Neural progenitor cell (in vitro differentiated cells): ENCODE data around the gene KRT77. TPM values are rescaled to one million over a fixed set of nuclear protein-coding genes. Genes with fewer than 3 reads are reported as not detected.

Source experiments
- DNase-seq: peaks from one replicate; pipeline ENCODE4 v3.0.0-alpha.2; 2016; ENCODE audit warnings: low spot score
- H2AFZ ChIP-seq: fragments of 200-600 bp; sonication (generic); replicated peaks from 2 replicates; pipeline ENCODE4 v1.6.1; 2016; ENCODE audit warnings: antibody characterized with exemption
- H3F3A ChIP-seq: fragments of 200-600 bp; sonication (generic); 2 replicates; pipeline ENCODE4 v1.6.1; 2016; ENCODE audit warnings: antibody characterized with exemption, low read depth
- H3K27ac ChIP-seq: fragments of 200-600 bp; sonication (generic); 2 replicates; pipeline ENCODE4 v1.5.1; 2016; ENCODE audit warnings: mild to moderate bottlenecking
- H3K27me3 ChIP-seq: fragments of 200-600 bp; sonication (generic); 2 replicates; pipeline ENCODE4 v1.6.1; 2016; ENCODE audit warnings: mild to moderate bottlenecking, moderate library complexity
- H3K36me3 ChIP-seq: fragments of 200-600 bp; sonication (generic); 2 replicates; pipeline ENCODE4 v1.5.1; 2016
- H3K4me1 ChIP-seq: fragments of 200-600 bp; sonication (generic); 2 replicates; pipeline ENCODE4 v1.6.1; 2016; ENCODE audit warnings: mixed run types
- H3K4me2 ChIP-seq: fragments of 200-600 bp; sonication (generic); 2 replicates; pipeline ENCODE4 v1.6.1; 2016
- H3K4me3 ChIP-seq: fragments of 200-600 bp; sonication (generic); 2 replicates; pipeline ENCODE4 v1.5.1; 2016
- H3K79me2 ChIP-seq: fragments of 200-600 bp; sonication (generic); 2 replicates; pipeline ENCODE4 v1.6.1; 2016; ENCODE audit warnings: low read depth
- H3K9ac ChIP-seq: fragments of 200-600 bp; sonication (generic); 2 replicates; pipeline ENCODE4 v1.6.1; 2016
- H3K9me3 ChIP-seq: fragments of 200-600 bp; sonication (generic); 2 replicates; pipeline ENCODE4 v1.5.1; 2016; ENCODE audit warnings: low read depth
- H4K20me1 ChIP-seq: fragments of 200-600 bp; sonication (generic); 2 replicates; pipeline ENCODE4 v1.6.1; 2016; ENCODE audit warnings: low read depth
- H3K27ac Mint-ChIP-seq: 3 replicates; pipeline ENCODE4 v1.8.0; 2021; ENCODE audit warnings: mixed read lengths
- H3K27me3 Mint-ChIP-seq: 2 replicates; pipeline ENCODE4 v1.8.0; 2022; ENCODE audit warnings: low read depth, mild to moderate bottlenecking, inconsistent platforms, moderate library complexity, mixed read lengths; ENCODE audit not compliant: insufficient read depth
- H3K36me3 Mint-ChIP-seq: 3 replicates; pipeline ENCODE4 v1.8.0; 2021; ENCODE audit warnings: mixed read lengths
- H3K4me1 Mint-ChIP-seq: 3 replicates; pipeline ENCODE4 v1.8.0; 2021; ENCODE audit warnings: mixed read lengths
- H3K4me3 Mint-ChIP-seq: 3 replicates; pipeline ENCODE4 v1.8.0; 2021; ENCODE audit warnings: mild to moderate bottlenecking, moderate library complexity, mixed read lengths
- H3K9me3 Mint-ChIP-seq: 3 replicates; pipeline ENCODE4 v1.8.0; 2020; ENCODE audit warnings: mixed read lengths
- CTCF ChIP-seq: fragments of 200-600 bp; sonication (generic); IDR thresholded peaks from 2 replicates; pipeline ENCODE4 v1.5.1; 2017; ENCODE audit warnings: antibody characterized with exemption, mild to moderate bottlenecking
- EZH2 ChIP-seq: fragments of 200-600 bp; sonication (generic); IDR thresholded peaks from 2 replicates; pipeline ENCODE4 v1.6.1; 2017; ENCODE audit warnings: antibody characterized with exemption, mild to moderate bottlenecking, moderate library complexity
- EZH2phosphoT487 ChIP-seq: fragments of 200-600 bp; sonication (generic); IDR thresholded peaks from 2 replicates; pipeline ENCODE4 v1.6.1; 2017; ENCODE audit warnings: antibody characterized with exemption
- total RNA-seq: library from RNA; depleted of rRNA; stranded (reverse); fragments of >200 nt; gene quantifications from 2 replicates; pipeline ENCODE4 v1.2.3, GENCODE V29; 2015; ENCODE audit warnings: low replicate concordance

KRT77 gene
- total RNA-seq, 1 donor from 2014 or later: 0.47 TPM

- H3K9ac ChIP-seq: no peak overlapping the region
- H3F3A ChIP-seq: no peaks in the 10 kb centered on the region
- H3K79me2 ChIP-seq: no peaks in the 10 kb centered on the region
- H3K27ac Mint-ChIP-seq: no peak overlapping the region
- no peak overlapping the region for H2AFZ ChIP-seq
- TF ChIP-seq EZH2: no peak
- TF ChIP-seq CTCF: no peak
- TF ChIP-seq EZH2phosphoT487: no peak
- H3K9me3 ChIP-seq: no peaks in the 10 kb centered on the region
- no peaks in the 10 kb centered on the region for H3K36me3 ChIP-seq
- H3K36me3 Mint-ChIP-seq: no peaks in the 10 kb centered on the region
- H3K4me3 ChIP-seq: no peak overlapping the region
- no peak overlapping the region for H3K4me3 Mint-ChIP-seq
- peaks cover 10% of the 10 kb centered on the region for H3K27me3 Mint-ChIP-seq
- no peaks in the 10 kb centered on the region for H4K20me1 ChIP-seq
- no peaks in the 10 kb centered on the region for H3K27me3 ChIP-seq
- H3K4me2 ChIP-seq: no peak overlapping the region
- H3K27ac ChIP-seq: no peak overlapping the region
- H3K4me1 Mint-ChIP-seq: no peaks in the 10 kb centered on the region
- no peaks in the 10 kb centered on the region for H3K9me3 Mint-ChIP-seq
- peaks cover 6% of the 10 kb centered on the region for H3K4me1 ChIP-seq
- DNase-seq: no peak
Observed at GRCh38 chr12:52646613-52647012, 56.7 kb downstream of the KRT77 start.

- Histone ChIP-seq H3K27me3 (no peaks in the 10 kb centered on the region), H3K9me3 (no peaks in the 10 kb centered on the region), H2AFZ (no peak overlapping the region), H3K4me3 (no peak overlapping the region), H3K79me2 (no peaks in the 10 kb centered on the region), H3K27ac (no peak overlapping the region), H4K20me1 (no peaks in the 10 kb centered on the region), H3K4me1 (peaks cover 6% of the 10 kb centered on the region), H3K9ac (no peak overlapping the region), H3F3A (no peaks in the 10 kb centered on the region), H3K4me2 (no peak overlapping the region), H3K36me3 (no peaks in the 10 kb centered on the region)
- Mint-ChIP-seq H3K9me3 (no peaks in the 10 kb centered on the region), H3K36me3 (no peaks in the 10 kb centered on the region), H3K27ac (no peak overlapping the region), H3K4me3 (no peak overlapping the region), H3K4me1 (no peaks in the 10 kb centered on the region), H3K27me3 (peaks cover 10% of the 10 kb centered on the region)
- DNase-seq: no peak
- no peak for TF ChIP-seq EZH2phosphoT487
- no peak for TF ChIP-seq CTCF
- no peak for TF ChIP-seq EZH2
Observed at GRCh38 chr12:52645982-52646381, 57.3 kb downstream of the KRT77 start.

- no peak overlapping the region for H3K9ac ChIP-seq
- H2AFZ ChIP-seq: no peak overlapping the region
- no peaks in the 10 kb centered on the region for H3K79me2 ChIP-seq
- DNase-seq: no peak
- no peaks in the 10 kb centered on the region for H4K20me1 ChIP-seq
- peaks cover 6% of the 10 kb centered on the region for H3K4me1 ChIP-seq
- no peaks in the 10 kb centered on the region for H3K9me3 Mint-ChIP-seq
- no peaks in the 10 kb centered on the region for H3K27me3 ChIP-seq
- H3K27ac ChIP-seq: no peak overlapping the region
- no peaks in the 10 kb centered on the region for H3K9me3 ChIP-seq
- H3K4me3 ChIP-seq: no peak overlapping the region
- no peaks in the 10 kb centered on the region for H3K36me3 ChIP-seq
- no peak overlapping the region for H3K4me2 ChIP-seq
- H3F3A ChIP-seq: no peaks in the 10 kb centered on the region
- H3K36me3 Mint-ChIP-seq: no peaks in the 10 kb centered on the region
- peaks cover 10% of the 10 kb centered on the region for H3K27me3 Mint-ChIP-seq
- H3K27ac Mint-ChIP-seq: no peak overlapping the region
- TF ChIP-seq EZH2phosphoT487: no peak
- TF ChIP-seq EZH2: no peak
- no peak for TF ChIP-seq CTCF
- H3K4me3 Mint-ChIP-seq: no peak overlapping the region
- no peaks in the 10 kb centered on the region for H3K4me1 Mint-ChIP-seq
Observed at GRCh38 chr12:52645120-52645761, 58.1 kb downstream of the KRT77 start.
